ENCODE data around the gene TTC34.

Gene TTC34, protein sequence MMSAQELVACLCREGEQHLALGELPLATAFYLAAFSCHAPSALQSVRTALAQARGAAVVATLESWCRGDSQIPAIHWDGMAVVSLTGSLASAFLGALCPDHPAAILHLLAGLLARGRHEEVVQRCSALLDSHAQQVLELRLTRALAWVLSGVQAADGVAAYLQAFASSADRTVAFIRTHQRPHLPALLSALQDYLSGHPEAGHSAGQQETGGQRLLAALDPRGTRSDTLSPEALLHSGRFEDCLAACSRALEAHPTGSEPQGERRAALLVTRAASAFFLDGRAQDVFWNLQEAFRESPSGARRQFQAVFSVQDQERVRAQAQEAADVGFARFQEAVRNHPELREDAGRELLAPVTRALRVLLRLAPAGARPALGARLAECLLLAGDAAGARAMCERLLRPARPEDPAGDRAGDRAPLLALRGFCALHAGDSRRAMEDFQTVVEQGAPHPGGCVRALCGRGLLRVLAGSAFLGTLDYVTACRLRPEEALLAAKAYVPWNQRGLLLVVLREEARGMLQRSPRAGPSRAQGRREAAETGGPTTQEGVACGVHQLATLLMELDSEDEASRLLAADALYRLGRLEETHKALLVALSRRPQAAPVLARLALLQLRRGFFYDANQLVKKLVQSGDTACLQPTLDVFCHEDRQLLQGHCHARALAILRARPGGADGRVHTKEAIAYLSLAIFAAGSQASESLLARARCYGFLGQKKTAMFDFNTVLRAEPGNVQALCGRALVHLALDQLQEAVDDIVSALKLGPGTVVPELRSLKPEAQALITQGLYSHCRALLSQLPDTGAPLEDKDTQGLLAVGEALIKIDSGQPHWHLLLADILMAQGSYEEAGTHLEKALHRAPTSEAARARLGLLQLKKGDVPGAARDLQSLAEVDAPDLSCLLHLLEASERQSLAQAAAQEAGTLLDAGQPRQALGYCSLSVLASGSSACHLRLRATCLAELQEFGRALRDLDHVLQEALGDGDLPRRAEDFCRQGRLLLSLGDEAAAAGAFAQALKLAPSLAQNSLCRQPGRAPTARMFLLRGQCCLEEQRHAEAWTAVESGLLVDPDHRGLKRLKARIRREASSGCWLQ

GRCh38 chr1:2801535-2802291, at the start of gene TTC34:
Gene TTC34 (minus strand): TSS chr1:2801693. CDS start chr1:2800827, 866 bp downstream.
- no peak for DNase-seq

- no peak for DNase-seq
Measured at GRCh38 chr1:2850502-2850901, 49.0 kb upstream of the TTC34 start.

- no peak for DNase-seq
Measured at GRCh38 chr1:2848006-2848670, 46.6 kb upstream of the TTC34 start.

DNA sequence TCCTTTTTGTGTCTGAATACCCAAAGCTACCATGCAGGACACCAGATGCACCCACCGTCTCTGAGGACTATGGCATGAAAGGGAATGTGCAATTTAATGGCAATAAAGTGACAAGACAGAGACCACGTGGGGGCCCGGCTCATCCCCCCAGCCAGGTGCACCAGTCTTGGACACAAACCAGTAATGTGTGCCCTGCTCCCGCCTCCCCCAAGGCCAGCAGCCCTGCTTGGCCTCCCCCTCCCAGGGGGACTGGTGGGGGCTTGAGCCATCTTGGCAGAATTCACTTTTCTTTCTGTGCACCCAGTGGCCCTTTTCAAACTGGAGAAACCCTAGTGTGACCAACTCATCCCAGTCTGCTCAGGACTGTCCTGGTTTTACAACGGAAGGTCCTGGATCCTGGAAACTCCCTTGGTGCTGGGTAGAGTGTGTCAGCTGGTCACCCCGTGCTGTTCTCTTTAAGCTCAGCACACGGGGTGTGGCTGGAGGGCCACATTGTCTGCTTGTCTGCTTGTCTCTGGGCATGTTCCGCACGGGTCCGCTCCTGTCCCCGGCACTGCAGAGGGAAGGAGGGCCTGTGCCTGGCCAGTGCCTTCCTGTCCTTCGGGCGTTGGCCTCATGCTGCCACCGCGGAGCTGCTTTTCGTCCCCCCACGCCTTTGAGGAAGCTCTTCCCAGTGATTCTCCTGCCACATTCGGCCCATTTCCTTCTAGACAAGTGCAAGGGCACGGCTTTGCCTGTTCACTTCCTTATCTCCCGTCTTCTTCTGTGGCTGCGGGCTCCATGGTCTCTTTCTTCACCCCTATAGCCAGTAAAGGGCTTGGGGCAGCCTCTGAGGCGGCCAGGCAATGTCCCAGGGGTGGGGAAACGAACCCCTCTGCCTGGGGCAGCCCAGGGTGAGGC, 45.8 kb upstream of the TTC34 start:
- no peak for DNase-seq

DNA sequence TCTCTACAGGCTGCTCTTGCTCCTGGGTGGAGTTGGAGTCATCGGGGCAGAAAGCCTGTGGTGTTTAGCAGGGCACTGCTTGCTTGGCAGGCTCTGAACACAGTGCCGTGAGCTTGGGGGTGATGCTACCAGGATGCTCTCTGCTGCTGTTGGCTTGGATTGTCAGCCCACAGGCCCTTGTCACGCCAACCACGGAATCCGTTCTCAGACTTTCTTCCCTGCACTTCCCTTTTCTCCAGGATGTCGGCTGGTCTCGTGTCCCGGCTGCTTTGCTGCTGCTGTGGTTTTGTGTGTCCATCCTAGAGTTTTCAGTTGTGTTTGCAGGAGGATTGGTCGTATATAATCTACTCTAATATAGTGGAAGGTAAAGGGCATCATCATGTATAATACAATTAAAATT, 44.4 kb upstream of the TTC34 start:
- DNase-seq: no peak

- no peak for DNase-seq
Measured at GRCh38 chr1:2840036-2840809, 38.7 kb upstream of the TTC34 start.

DNA sequence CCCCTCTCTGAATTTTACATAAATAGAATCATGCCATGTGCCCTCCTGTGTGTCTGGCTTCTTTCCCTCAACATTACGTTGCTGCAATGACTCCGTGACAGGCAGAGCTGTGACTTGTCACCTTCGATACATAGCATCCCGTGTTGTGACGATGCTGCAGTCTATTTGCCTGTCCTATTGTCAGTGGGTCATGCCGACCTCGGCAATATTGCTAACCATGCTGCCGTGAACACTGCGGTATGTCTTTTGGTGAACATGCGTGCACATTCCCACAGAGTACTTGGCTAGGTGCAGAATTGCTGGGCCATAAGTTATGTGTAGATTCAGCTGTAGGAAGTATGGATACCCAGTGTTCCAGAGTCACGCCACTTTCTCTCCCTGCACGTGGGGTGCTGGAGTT, 36.3 kb upstream of the TTC34 start:
- DNase-seq: no peak

GRCh38 chr1:2837316-2837715, 35.8 kb upstream of the TTC34 start:
- DNase-seq: no peak

DNA sequence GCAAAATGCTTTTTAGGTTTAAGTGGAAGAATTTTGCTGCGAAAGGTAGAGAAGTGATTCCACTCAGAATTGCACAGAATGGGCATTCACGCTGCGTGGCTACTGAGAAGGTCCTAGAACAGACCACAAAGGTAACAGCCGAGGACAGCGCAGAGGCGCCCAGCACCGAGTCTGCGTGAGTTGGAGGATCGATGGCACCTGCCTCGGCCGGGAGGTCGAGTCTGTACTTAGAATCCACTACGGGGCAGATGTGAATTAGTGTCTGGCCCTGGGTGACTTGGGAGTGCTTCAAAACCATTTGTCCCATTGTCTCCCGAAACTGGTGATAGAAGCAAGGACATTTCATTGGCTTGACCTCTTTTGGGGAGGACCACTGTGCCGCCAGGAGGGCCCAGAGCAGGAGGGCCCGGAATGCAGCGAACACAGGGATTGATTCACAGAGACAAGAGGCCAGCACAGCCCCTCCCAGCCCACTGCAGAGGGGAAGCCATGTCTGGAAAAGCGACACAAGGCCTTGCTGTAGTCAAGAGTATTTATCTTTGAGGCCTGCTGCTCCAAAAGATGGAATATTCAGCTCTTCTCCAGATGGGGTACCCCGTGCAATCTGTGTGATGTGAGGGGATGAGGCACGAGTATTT, 35.0 kb upstream of the TTC34 start:
- no peak for DNase-seq

GRCh38 chr1:2835650-2836159, 34.2 kb upstream of the TTC34 start:
- no peak for DNase-seq

GRCh38 chr1:2834741-2835564, 33.5 kb upstream of the TTC34 start:
- DNase-seq: no peak

DNA sequence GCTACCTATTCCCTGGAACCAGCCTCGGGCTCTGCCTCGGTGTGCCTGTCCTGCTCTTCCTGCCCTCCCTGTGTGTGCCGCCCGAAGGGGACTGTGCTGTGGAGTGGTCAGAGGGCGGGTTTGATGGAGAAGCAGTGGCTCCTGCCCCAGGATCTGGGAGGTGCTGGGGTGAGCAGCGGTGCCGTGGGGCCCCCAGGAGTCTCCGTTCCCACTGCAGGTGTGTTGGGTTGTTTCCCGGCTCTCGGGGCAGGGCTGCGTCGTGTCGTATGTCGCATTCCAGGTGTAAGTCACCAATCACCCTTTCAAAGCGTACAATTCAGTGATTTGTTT, 32.6 kb upstream of the TTC34 start:
- DNase-seq: no peak

DNA sequence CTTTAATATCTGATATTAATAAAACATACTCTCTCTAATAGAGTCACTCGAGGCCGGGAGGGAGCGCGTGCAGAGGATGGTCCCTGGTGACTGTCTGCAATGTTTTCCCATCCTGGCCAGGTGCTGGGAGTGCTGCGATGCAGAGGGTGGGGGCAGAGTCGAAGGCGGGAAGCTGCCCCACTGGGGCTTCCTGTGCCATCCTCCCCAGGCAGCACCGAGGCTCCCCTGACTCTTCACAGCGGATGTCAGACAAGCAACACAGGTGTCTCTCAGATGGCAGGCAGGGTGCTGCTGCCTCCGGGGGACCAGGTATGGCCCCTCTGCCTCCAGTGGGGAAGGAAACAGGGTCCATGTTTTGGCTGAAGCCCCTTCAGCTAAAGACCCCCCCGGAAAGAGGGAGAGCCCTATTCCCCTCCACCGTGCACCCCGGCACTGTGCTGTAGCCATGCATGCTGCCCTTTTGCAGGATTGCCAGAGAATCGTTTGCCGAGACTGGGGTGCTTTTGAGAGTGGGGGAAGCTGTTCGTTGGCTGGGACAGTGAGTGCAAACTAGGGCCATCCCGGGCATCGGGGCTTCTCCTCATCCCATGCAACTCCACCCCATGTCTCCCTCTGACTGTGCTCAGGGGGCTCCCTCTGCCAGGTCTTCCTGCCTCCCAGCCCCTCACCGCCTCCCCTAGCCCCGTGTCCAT, 32.1 kb upstream of the TTC34 start:
- no peak for DNase-seq

- no peak for DNase-seq
Measured at GRCh38 chr1:2832506-2833453, 31.3 kb upstream of the TTC34 start.

DNA sequence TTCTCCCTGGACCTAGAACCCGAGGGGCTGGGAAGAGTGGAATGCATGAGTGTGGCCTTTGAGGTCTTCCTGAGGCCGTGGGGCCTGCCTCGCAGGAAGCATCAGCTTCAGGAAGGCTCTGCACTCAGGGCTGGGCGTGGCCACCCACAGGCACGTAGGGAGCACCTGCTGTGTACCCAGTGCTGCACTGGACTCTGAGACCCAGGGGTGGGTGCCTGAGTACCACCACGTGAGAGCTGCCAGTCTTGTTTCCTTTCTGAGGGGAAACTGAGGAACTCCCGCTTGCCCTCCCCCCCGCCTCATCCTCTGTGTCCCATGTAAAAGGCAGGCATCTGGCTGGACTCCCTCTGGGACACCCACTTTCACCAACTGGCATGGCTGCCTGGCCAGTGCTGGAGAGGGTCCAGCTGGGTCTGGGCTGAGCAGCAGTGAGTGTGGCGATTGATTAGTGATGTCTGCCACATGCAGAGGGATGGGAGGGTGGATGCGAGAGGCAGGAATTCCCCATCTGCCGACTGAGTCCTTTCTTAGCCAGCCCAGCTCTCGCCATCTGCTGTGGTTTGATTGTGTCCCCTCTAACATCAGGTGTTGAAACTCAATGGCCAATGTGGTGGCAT, 30.2 kb upstream of the TTC34 start:
- DNase-seq: no peak

DNA sequence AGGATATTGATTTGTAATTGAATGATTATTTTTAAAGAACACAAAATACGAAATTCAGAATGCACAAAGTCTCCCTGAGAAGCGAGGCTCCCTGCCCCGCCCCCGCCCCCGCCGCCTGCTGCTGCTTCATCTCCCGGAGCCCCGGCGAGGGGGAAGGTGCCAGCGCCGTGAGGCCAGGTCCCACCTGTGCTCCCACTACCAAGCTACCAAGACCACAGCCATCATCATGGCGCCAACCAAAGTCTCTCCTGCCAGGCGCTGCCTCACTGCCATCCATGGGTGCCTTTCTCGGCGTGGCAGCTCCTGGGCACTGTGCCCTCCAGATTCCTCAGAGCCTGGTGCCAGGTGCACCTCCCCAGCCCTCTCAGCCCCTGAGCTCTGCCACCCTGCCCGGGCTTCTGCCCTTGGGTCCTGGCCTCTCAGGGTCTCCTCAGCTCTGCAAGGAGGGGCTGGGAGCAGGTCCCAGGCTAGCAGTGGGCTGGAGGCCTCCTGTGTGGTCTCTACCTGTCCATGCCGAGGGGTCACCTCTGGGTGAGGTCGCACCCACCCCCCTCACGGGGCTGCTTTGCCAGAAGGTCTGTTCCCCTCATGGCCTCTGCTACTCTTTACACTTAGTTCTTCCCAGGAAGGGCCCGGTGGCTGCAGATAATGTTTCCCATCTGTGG, 29.4 kb upstream of the TTC34 start:
- DNase-seq: no peak

All from NCI-H510A treated with DMSO at 0.1 percent for 48 hours (cell line).